Neural progenitor cell (in vitro differentiated cells): ENCODE data around the gene SNX25.

ENCODE experiments used
- CTCF ChIP-seq: fragments of 200-600 bp; sonication (generic); IDR thresholded peaks from 2 replicates; pipeline ENCODE4 v1.5.1; 2017; ENCODE audit warnings: antibody characterized with exemption, mild to moderate bottlenecking
- EZH2 ChIP-seq: fragments of 200-600 bp; sonication (generic); IDR thresholded peaks from 2 replicates; pipeline ENCODE4 v1.6.1; 2017; ENCODE audit warnings: antibody characterized with exemption, mild to moderate bottlenecking, moderate library complexity

- no peak for TF ChIP-seq CTCF
- TF ChIP-seq EZH2: no peak
Observed at GRCh38 chr4:185247151-185247550, 37.8 kb downstream of the SNX25 start.
